PFSK-1 (cell line): Measurements from ENCODE around the gene C17orf75.

ENCODE experiments used
- POLR2AphosphoS5 ChIP-seq: IDR thresholded peaks from 2 replicates; pipeline ENCODE4 v1.6.1; 2012; ENCODE audit warnings: low read depth, mild to moderate bottlenecking, control low read depth, low read length, moderate library complexity
- SIN3A ChIP-seq: IDR thresholded peaks from 2 replicates; pipeline ENCODE4 v1.6.1; 2012; ENCODE audit warnings: mild to moderate bottlenecking, low read length, moderate library complexity, borderline replicate concordance; ENCODE audit not compliant: insufficient read depth
- TAF1 ChIP-seq: IDR thresholded peaks from 2 replicates; pipeline ENCODE4 v1.6.1; 2012; ENCODE audit warnings: low read length, control low read depth, borderline replicate concordance; ENCODE audit not compliant: insufficient read depth
- TF ChIP-seq, protein P1 (sequence below), 2 experiments: IDR thresholded peaks; 2 replicates each; pipeline versions ENCODE4 v1.6.1 to v1.8.0; 2011 to 2012; ENCODE audit warnings: low read depth in 2 of 2, low read length in 2 of 2, control low read depth in 1 of 2, inconsistent platforms in 1 of 2, mild to moderate bottlenecking in 1 of 2, moderate library complexity in 1 of 2; ENCODE audit not compliant: insufficient read depth in 1 of 2

GRCh38 chr17:32341857-32342602 is at the start of gene C17orf75:
- TF ChIP-seq SIN3A (peak; percentile 11; the same call in 1 of the 2 replicates), POLR2AphosphoS5 (peak; percentile 67; the same call in 1 of the 2 replicates), TAF1 (peak; percentile 82)
- TF ChIP-seq, protein P1, sequence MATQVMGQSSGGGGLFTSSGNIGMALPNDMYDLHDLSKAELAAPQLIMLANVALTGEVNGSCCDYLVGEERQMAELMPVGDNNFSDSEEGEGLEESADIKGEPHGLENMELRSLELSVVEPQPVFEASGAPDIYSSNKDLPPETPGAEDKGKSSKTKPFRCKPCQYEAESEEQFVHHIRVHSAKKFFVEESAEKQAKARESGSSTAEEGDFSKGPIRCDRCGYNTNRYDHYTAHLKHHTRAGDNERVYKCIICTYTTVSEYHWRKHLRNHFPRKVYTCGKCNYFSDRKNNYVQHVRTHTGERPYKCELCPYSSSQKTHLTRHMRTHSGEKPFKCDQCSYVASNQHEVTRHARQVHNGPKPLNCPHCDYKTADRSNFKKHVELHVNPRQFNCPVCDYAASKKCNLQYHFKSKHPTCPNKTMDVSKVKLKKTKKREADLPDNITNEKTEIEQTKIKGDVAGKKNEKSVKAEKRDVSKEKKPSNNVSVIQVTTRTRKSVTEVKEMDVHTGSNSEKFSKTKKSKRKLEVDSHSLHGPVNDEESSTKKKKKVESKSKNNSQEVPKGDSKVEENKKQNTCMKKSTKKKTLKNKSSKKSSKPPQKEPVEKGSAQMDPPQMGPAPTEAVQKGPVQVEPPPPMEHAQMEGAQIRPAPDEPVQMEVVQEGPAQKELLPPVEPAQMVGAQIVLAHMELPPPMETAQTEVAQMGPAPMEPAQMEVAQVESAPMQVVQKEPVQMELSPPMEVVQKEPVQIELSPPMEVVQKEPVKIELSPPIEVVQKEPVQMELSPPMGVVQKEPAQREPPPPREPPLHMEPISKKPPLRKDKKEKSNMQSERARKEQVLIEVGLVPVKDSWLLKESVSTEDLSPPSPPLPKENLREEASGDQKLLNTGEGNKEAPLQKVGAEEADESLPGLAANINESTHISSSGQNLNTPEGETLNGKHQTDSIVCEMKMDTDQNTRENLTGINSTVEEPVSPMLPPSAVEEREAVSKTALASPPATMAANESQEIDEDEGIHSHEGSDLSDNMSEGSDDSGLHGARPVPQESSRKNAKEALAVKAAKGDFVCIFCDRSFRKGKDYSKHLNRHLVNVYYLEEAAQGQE (IDR thresholded peaks at IDR 0.05; ENCODE audit: insufficient read depth in 1 of 2, low read depth in 2 of 2, low read length in 2 of 2), result 0 out of 4 replicates have a peak, but pooled peaks of 1 of the 2 experiments have one; percentile 5
